ENCODE measurements around the gene TBC1D8.

DNA sequence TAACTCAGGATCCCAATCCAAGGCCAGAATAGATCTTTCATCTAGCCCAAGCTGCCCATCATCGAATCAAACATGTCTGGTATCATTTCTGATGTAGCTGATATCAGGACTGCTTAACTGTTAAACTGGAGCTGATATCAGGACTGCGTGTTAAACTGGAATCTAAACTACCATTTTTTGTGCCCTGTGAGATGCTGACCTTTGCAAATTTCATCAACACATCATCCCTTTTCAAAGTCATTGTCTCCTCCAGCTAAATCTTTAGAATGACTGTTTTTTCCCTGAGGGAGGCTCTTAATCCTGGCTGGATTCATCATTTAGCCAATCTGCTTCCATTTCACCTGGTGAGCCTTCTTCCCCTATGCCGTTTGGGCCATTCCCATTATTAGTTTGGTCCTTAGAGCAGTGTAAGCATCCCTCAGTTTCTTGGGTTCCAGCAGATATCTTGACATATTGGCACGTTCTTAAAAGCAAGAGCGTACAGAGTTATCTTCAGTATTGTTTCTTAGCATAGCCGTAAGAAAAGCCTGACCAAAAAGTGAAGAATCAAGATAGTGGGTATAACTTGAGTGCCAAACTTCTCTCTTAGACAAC, 136.8 kb downstream of the TBC1D8 start:
- TF ChIP-seq JUND (IDR thresholded peaks at IDR 0.05) (no peak), FOXA1 (IDR thresholded peaks at IDR 0.05) (no peak)
- TF ChIP-seq, protein P1, sequence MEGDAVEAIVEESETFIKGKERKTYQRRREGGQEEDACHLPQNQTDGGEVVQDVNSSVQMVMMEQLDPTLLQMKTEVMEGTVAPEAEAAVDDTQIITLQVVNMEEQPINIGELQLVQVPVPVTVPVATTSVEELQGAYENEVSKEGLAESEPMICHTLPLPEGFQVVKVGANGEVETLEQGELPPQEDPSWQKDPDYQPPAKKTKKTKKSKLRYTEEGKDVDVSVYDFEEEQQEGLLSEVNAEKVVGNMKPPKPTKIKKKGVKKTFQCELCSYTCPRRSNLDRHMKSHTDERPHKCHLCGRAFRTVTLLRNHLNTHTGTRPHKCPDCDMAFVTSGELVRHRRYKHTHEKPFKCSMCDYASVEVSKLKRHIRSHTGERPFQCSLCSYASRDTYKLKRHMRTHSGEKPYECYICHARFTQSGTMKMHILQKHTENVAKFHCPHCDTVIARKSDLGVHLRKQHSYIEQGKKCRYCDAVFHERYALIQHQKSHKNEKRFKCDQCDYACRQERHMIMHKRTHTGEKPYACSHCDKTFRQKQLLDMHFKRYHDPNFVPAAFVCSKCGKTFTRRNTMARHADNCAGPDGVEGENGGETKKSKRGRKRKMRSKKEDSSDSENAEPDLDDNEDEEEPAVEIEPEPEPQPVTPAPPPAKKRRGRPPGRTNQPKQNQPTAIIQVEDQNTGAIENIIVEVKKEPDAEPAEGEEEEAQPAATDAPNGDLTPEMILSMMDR (IDR thresholded peaks at IDR 0.05; ENCODE audit: low read depth, low read length, missing input control): no peak
- TF ChIP-seq, protein P2, sequence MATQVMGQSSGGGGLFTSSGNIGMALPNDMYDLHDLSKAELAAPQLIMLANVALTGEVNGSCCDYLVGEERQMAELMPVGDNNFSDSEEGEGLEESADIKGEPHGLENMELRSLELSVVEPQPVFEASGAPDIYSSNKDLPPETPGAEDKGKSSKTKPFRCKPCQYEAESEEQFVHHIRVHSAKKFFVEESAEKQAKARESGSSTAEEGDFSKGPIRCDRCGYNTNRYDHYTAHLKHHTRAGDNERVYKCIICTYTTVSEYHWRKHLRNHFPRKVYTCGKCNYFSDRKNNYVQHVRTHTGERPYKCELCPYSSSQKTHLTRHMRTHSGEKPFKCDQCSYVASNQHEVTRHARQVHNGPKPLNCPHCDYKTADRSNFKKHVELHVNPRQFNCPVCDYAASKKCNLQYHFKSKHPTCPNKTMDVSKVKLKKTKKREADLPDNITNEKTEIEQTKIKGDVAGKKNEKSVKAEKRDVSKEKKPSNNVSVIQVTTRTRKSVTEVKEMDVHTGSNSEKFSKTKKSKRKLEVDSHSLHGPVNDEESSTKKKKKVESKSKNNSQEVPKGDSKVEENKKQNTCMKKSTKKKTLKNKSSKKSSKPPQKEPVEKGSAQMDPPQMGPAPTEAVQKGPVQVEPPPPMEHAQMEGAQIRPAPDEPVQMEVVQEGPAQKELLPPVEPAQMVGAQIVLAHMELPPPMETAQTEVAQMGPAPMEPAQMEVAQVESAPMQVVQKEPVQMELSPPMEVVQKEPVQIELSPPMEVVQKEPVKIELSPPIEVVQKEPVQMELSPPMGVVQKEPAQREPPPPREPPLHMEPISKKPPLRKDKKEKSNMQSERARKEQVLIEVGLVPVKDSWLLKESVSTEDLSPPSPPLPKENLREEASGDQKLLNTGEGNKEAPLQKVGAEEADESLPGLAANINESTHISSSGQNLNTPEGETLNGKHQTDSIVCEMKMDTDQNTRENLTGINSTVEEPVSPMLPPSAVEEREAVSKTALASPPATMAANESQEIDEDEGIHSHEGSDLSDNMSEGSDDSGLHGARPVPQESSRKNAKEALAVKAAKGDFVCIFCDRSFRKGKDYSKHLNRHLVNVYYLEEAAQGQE (IDR thresholded peaks at IDR 0.05): no peak
- TF ChIP-seq, protein P3, sequence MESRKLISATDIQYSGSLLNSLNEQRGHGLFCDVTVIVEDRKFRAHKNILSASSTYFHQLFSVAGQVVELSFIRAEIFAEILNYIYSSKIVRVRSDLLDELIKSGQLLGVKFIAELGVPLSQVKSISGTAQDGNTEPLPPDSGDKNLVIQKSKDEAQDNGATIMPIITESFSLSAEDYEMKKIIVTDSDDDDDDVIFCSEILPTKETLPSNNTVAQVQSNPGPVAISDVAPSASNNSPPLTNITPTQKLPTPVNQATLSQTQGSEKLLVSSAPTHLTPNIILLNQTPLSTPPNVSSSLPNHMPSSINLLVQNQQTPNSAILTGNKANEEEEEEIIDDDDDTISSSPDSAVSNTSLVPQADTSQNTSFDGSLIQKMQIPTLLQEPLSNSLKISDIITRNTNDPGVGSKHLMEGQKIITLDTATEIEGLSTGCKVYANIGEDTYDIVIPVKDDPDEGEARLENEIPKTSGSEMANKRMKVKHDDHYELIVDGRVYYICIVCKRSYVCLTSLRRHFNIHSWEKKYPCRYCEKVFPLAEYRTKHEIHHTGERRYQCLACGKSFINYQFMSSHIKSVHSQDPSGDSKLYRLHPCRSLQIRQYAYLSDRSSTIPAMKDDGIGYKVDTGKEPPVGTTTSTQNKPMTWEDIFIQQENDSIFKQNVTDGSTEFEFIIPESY (IDR thresholded peaks at IDR 0.05): no peak
